ENCODE data around the gene DOCK4.

DOCK4 gene

DNA sequence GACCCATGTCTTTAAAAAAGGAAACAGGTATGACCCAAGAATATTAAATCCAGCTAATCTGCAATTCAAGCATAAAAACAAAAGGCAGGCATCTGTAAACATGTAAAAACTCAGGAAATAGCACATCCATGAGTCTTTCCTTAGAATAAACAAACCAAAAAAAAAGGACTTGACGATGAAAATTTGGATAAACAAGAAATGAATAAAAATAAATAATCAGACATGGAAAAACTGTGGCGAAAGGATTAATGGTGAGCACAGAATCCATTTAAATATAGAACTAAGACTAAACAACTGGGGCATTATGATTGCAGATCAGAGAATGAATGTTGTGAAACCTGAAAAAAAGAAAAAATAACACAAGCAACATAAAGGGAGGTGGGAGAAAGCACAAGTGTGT is 170.1 kb downstream of the DOCK4 start:
- no peak for DNase-seq

GRCh38 chr7:112031689-112032088 is 174.5 kb downstream of the DOCK4 start:
- no peak for DNase-seq

DNA sequence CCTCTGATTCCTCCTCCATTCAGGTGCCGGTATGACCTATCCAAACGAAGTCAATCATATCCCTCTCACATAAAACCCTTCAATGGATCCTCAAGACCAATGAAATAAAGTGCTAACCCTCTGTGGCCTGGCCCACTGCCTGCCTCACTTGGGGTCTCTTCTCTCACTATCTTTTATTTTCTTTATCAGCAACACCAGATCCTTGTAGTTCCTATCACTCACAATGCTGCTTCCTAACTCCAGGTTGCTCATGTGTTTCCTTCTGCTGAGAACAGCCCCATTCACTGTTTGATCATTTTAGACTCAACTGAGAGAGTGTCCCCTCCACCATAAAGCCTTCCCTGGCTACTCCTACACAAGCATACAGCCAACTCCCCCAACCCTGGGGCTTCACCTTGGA is 180.6 kb downstream of the DOCK4 start:
- DNase-seq = no peak

DNA sequence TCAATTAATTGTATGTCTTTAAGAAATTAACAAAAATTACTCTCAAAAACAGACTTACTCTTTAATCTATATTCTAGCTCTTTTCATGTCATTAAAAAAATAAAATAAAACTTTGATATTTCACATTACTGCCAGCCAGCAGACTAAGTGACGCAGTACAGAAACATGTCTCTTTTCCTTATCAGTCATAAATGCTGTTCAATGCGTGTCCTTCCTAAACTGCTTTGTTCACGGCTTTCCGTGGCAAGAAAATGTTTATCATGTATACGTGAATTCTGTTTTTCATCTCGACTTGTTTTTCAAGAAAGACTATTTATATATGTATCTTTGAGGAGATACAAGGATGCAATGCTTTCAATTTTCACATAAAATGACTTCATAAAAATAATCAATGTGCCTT is 182.4 kb downstream of the DOCK4 start:
- DNase-seq = no peak

DNA sequence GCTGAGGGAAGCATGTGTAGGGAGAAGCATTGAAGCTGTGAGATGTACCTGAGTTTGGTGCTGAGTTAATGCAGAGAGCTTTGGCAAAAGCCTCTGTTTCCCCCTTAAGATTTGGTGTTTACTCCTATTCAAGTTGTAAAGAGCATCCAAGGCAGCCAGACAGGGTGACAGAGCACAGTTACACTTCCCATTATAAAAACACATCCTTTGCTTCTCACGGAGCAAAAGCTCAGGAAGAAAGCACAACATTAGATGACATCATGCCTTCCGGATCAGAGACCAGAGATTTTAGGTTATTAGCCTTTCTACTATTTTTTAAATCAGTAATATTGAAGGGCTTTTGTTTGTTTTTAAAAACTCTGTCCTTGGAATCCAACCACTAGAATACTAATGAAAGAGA is 182.9 kb downstream of the DOCK4 start:
- no peak for DNase-seq

- no peak for DNase-seq
Measured at GRCh38 chr7:112022128-112022527, 184.1 kb downstream of the DOCK4 start.

- no peak for DNase-seq
Measured at GRCh38 chr7:112021379-112022044, 184.7 kb downstream of the DOCK4 start.

- DNase-seq = no peak
Measured at GRCh38 chr7:112020800-112021199, 185.4 kb downstream of the DOCK4 start.

- no peak for DNase-seq
Measured at GRCh38 chr7:112019932-112020331, 186.3 kb downstream of the DOCK4 start.

GRCh38 chr7:112018305-112019030 is 187.7 kb downstream of the DOCK4 start:
- no peak for DNase-seq

DNA sequence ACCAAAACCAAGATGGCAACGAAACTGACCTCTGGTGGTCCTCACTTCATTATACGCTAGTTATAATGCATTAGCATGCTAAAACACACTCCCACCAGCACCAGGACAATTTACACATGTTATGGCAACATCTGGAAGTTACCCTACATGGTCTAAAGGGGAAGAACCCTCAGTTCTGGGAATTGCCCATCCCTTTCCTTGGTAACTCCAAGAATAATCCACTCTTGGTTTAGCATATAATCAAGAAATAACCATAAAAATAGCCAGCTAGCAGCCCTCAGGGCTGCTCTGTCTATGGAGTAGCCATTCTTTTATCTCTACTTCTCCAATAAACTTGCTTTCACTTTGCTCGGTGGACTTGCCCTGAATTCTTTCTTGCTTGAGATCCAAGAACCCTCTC is 191.1 kb downstream of the DOCK4 start:
- no peak for DNase-seq

- no peak for DNase-seq
Measured at GRCh38 chr7:112014347-112014746, 191.9 kb downstream of the DOCK4 start.

DNA sequence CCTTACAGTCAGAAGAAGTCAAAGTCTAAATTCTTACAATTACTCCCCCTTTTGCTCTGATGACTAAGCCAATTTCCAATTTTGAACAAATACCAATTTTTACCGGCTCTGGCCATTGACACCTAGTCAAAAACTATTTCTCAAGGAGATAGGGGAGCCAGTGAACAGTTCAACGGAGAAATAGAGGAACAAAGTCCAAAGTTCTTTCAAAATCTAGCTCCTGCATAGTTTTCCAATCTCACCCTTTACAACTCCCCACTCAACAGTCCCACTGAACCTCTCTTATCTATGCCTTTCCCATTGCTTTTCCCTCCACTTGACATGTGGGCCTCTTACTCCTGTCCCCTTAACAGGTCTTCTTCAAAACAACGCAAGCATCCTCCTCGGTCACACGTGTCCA is 192.9 kb downstream of the DOCK4 start:
- DNase-seq = no peak

- DNase-seq = no peak
Measured at GRCh38 chr7:112012242-112012641, 194.0 kb downstream of the DOCK4 start.

DNA sequence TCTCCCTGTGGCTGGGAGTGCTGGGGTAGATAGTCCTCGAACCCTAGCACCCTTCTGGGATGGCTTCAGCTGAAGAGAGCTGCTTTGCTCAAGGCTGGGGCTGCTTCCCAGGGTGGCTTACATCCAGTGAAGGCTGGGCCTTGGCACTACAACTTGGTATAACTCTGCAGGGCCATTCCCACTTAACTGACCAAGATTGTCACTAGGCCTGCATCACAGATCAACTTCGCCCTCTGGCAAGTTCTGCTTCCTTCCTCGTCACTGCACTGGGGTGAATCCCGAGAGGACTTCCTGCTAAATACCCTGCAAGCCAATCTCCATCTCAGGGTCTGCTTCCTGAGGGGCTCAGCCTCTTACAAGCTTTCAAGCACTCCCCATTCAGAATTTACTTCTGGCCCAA is 195.2 kb downstream of the DOCK4 start:
- DNase-seq = no peak

- no peak for DNase-seq
Measured at GRCh38 chr7:112010109-112010508, 196.1 kb downstream of the DOCK4 start.

GRCh38 chr7:112009081-112009480 is 197.1 kb downstream of the DOCK4 start:
- DNase-seq = no peak

- DNase-seq = no peak
Measured at GRCh38 chr7:112007185-112007584, 199.0 kb downstream of the DOCK4 start.

DNA sequence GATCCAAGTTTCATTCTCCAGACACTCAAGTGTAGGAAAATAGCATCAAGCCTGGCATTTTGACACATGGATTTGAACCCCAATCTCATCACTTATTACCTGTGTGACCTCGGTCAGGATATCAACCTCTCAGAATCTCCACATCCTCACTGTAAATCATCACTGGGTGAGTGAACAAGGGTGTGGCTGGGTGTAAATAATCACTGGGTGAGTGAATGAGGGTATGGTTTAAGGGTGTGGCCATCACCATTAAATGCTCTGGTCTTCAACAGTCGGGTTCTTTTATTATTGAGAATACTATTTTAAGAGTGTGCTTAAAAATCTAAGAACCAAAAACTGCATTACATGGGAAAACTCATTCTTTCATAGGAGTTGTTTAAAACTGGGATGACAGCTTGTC is 200.1 kb downstream of the DOCK4 start:
- DNase-seq = no peak

DNA sequence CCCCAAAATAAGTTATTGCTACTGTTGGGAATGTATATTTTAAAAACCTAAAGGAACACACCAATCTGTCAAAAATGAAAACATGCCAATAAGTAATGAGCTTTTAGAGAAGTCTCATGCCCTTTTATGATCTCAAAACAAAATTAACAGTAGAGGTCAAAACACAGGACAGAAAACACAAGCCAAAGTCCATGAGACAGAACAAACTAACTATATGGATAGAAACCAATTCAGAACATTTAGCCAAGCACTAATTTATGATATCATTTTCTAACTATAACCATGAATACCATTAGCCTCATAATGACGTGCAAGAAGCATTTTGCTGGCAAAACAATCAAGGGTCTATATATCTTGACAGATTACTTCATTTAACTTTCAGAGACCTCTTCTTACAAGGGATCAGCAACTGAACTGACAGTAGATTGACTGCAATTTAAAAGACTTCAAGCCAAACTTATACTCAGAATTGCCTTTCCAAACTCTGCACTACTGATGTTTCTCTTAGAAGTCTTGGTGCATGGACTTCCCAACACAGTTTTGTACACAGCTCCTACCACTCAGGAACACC is 200.9 kb downstream of the DOCK4 start:
- DNase-seq = no peak

DNA sequence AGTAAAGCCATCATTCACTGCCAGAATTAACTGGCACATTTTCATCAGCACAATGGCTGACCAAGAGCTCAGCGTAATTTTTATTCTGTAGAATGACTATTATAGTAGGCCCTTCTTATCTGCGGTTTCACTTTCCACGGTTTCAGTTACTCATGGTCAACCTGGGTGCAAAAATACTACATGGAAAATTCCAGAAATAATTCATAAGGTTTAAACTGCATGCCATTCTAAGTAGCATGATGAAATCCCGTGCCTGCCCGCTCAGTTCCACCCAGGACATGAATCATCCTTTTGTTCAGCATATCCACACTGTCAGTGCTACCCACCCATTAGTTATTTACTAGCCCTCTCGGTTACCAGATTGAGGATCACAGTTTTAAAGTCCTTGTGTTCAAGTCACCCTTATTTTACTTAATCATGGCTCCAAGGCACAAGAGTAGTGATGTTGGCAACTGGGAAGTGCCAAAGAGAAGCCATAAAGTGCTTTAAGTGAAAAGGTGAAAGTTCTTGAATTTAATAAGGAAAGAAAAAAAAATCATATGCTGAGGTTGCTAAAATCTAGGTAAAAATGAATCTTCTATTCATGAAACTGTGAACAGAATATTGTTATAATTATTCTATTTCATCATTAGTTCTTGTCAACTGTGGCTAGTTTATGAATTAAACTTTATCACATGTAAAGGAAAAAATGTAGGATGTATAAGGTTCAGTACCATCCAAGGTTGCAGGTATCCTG is 204.9 kb downstream of the DOCK4 start:
- DNase-seq = no peak

DNA sequence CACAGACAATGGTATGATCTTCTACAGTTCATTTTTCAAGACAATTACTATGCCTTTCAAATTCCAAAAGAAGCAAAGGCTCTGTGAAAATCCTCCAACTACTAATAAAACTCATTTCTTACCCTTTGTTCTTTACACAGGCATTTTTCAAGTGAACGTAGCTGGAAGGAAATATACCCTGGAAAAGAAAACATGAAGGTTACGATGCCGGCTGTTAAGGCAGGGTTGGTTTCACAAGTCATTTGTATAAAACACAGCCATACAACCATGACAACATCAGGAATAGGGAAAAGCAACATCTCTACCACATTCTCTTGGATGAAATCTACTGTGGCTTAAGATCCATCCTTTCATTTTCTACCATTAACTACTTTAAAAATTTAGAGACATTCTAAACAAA is 207.9 kb downstream of the DOCK4 start:
- DNase-seq = no peak

GRCh38 chr7:111997546-111997945 is 208.7 kb downstream of the DOCK4 start:
- no peak for DNase-seq

- no peak for DNase-seq
Measured at GRCh38 chr7:111992601-111993000, 213.6 kb downstream of the DOCK4 start.
